Spleen (tissue), 11 donors: Measurements from ENCODE around the gene ATG101. TPM values are rescaled to one million over a fixed set of nuclear protein-coding genes. Genes with fewer than 3 reads are reported as not detected.

Experiments
- DNase-seq: peaks from one replicate; pipeline ENCODE4 v3.0.0-alpha.2; 2020
- H3K27ac ChIP-seq, 8 donors: fragments of 200-600 bp; sonication (generic) in 7 of 8; 1 replicate in 4 of 8; 2 replicates in 4 of 8; pipeline versions ENCODE4 v1.5.0 to v1.8.0; 2016 to 2021; ENCODE audit warnings: inconsistent platforms in 4 of 8, mild to moderate bottlenecking in 4 of 8, moderate library complexity in 1 of 8
- H3K27me3 ChIP-seq, 7 donors: fragments of 200-600 bp; sonication (generic) in 6 of 7; replicated peaks in 1 of 7; 1 replicate in 4 of 7; 2 replicates in 3 of 7; pipeline versions ENCODE4 v1.5.0 to v1.8.0; 2016 to 2021; ENCODE audit warnings: inconsistent platforms in 3 of 7, mild to moderate bottlenecking in 1 of 7
- H3K36me3 ChIP-seq, 6 donors: fragments of 200-600 bp; sonication (generic) in 5 of 6; 1 replicate in 4 of 6; 2 replicates in 2 of 6; pipeline versions ENCODE4 v1.5.0 to v1.8.0; 2016 to 2021; ENCODE audit warnings: inconsistent platforms in 2 of 6
- H3K4me1 ChIP-seq, 6 donors: fragments of 200-600 bp; sonication (generic) in 5 of 6; 1 replicate in 3 of 6; 2 replicates in 3 of 6; pipeline versions ENCODE4 v1.5.0 to v1.8.0; 2016 to 2021; ENCODE audit warnings: inconsistent platforms in 3 of 6
- H3K4me3 ChIP-seq, 8 donors: fragments of 200-600 bp; sonication (generic) in 7 of 8; 1 replicate in 4 of 8; 2 replicates in 4 of 8; pipeline versions ENCODE4 v1.5.0 to v1.8.0; 2016 to 2021; ENCODE audit warnings: inconsistent platforms in 4 of 8, mild to moderate bottlenecking in 4 of 8, moderate library complexity in 2 of 8
- H3K9me3 ChIP-seq, 8 donors: fragments of 200-600 bp; sonication (generic) in 7 of 8; 1 replicate in 4 of 8; 2 replicates in 4 of 8; pipeline versions ENCODE4 v1.5.0 to v1.8.0; 2016 to 2021; ENCODE audit warnings: inconsistent platforms in 4 of 8
- CTCF ChIP-seq, 11 experiments: fragments of 200-600 bp in 7 of 11; fragments of 450-650 bp in 4 of 11; sonication (generic) in 4 of 11; IDR thresholded peaks in 8 of 11; conservative IDR thresholded peaks in 3 of 11; 1 replicate in 7 of 11; 2 replicates in 4 of 11; pipeline versions ENCODE4 v1.4.0 to v1.8.0; 2016 to 2021; ENCODE audit warnings: antibody characterized with exemption in 11 of 11, inconsistent platforms in 4 of 11, mild to moderate bottlenecking in 1 of 11
- POLR2A ChIP-seq, 3 donors: fragments of 450-650 bp; IDR thresholded peaks; one replicate each; pipeline ENCODE4 v1.5.1; 2017; ENCODE audit warnings: antibody characterized with exemption in 3 of 3, mild to moderate bottlenecking in 1 of 3
- POLR2AphosphoS5 ChIP-seq, 3 donors: sonication (generic); formaldehyde crosslinking; IDR thresholded peaks; one replicate each; pipeline ENCODE4 v1.5.1; 2017; ENCODE audit warnings: antibody characterized with exemption in 3 of 3
- WGBS, 5 donors: extraction: QIAGEN DNeasy Blood & Tissue Kit in 3 of 5; methylation state at CpG; one replicate each; pipeline versions ENCODE4 v1.1.5 to v1.1.7; 2013 to 2018; 5-methylcytosine and 5-hydroxymethylcytosine counted together
- intact Hi-C: fragments of 100-400 bp; cut with DNase I; formaldehyde crosslinking; loops from one replicate; pipeline ENCODE4 v1.15.0; 2023; ENCODE audit warnings: low total_unique reads
- polyA plus RNA-seq, 3 donors: library from polyadenylated mRNA; stranded (reverse); fragments of 200-250 nt; gene quantifications; one replicate each; pipeline ENCODE4 v1.2.1, GENCODE V29; 2013
- total RNA-seq, 7 donors: library from RNA; depleted of rRNA in 3 of 7; stranded (reverse); fragments of >200 nt in 3 of 7; fragmentation: NEBNext Ultra II Directional in 4 of 7; extraction: Animal tissue kit (Norgen Biotek cat#: 25700) in 4 of 7; gene quantifications; one replicate each; pipeline versions ENCODE4 v1.1.0 to v1.2.1, GENCODE V29; 2016 to 2021
- donor health status: healthy with polysubstance abuse.
- donor health status: DM: no; HTN: no; CAD: no; lungs with moderate emphysema.
- donor health status: DM: no; HTN: no; CAD: no.
- donor health status: Bipolar disorder and iron deficiency.
- donor health status: healthy.
- donor health status: DM: no; HTN: no; CAD: no.
- donor health status: DM: yes; HTN: yes; CAD: no.

The ATG101 gene
- total and polyA plus RNA-seq, 10 donors, result 23.5 to 81.1 (median 33.5) TPM

DNA sequence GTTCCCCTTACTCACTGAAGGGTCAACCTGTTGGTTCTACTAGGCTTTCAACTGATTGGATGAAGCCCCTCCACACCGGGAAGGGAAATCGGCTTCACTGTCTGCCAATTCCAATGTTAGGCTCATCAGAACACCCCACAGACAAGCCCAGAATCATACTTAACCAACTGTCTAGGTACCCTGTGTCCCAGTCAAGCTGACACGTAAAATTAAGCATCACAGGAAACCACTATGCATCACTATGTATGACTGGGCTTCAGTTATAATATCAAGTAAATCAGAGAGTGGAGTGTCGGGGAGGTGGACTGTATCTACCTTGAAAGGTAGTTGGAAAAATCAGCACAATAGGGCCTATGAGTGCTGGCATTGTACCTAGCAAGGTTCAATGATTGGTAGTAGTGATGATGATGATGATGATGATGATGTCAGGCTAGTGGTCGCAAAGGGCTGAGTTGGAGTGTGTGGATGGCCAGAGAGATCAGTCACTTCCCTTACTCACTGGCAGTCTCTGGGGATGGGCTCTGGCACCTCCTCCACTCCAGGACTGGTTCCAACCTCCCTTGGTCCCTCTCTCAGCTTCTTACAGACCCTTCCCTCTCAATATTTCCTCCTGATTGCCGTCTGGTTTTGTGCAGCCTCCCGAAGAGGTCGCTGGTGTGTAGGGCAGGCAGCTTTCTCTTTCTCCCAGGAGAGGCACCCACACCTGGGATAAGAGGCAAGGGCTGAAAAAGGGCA lies 3.3 kb upstream of the ATG101 start:
- H3K27me3 ChIP-seq, result no peaks in the 10 kb centered on the region
- peaks cover 0 to 1% (median 0%) of the 10 kb centered on the region in 6 donors for H3K36me3 ChIP-seq
- intact Hi-C loops, result no loop called here
- H3K4me1 ChIP-seq, result peaks cover 11 to 53% (median 45%) of the 10 kb centered on the region in 6 donors
- no peak overlapping the region for H3K27ac ChIP-seq
- H3K4me3 ChIP-seq, result no peak overlapping the region
- TF ChIP-seq POLR2A (IDR thresholded peaks at IDR 0.05), result no peak
- no peak for TF ChIP-seq CTCF (IDR thresholded peaks at IDR 0.05 in 8 of 11, conservative IDR thresholded peaks at IDR 0.05 in 3 of 11)
- TF ChIP-seq POLR2AphosphoS5 (IDR thresholded peaks at IDR 0.05), result no peak
- H3K9me3 ChIP-seq, result no peaks in the 10 kb centered on the region
- WGBS, 5 donors, result 61 to 68% (median 62%) methylated on average over 8 of the region's 8 CpGs
- no peak for DNase-seq

DNA sequence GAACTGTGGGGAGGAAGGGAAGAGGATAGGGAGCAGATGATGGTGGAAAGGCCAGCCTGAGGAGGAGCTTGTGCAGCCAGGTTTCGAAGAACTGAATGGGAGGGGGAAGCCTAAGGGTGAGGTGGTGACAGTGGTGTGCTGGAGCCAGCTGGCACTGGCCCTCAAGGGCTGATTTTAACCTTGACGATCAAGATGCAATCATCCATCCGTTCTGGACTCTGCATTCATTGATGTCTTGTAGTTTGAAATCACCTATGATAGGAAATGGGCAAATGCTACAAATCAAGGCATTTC lies 2.8 kb upstream of the ATG101 start:
- 57 to 85% (median 64%) methylated on average over 3 of the region's 3 CpGs for WGBS, 5 donors
- intact Hi-C loops, result no loop called here
- TF ChIP-seq POLR2AphosphoS5 (IDR thresholded peaks at IDR 0.05) (no peak), CTCF (IDR thresholded peaks at IDR 0.05 in 8 of 11, conservative IDR thresholded peaks at IDR 0.05 in 3 of 11) (no peak), POLR2A (IDR thresholded peaks at IDR 0.05) (no peak)
- no peaks in the 10 kb centered on the region for H3K9me3 ChIP-seq
- no peaks in the 10 kb centered on the region for H3K27me3 ChIP-seq
- no peak overlapping the region for H3K27ac ChIP-seq
- H3K4me1 ChIP-seq, result peaks cover 17 to 53% (median 46%) of the 10 kb centered on the region in 6 donors
- DNase-seq, result no peak
- no peak overlapping the region for H3K4me3 ChIP-seq
- peaks cover 0 to 7% (median 0%) of the 10 kb centered on the region in 6 donors for H3K36me3 ChIP-seq

DNA sequence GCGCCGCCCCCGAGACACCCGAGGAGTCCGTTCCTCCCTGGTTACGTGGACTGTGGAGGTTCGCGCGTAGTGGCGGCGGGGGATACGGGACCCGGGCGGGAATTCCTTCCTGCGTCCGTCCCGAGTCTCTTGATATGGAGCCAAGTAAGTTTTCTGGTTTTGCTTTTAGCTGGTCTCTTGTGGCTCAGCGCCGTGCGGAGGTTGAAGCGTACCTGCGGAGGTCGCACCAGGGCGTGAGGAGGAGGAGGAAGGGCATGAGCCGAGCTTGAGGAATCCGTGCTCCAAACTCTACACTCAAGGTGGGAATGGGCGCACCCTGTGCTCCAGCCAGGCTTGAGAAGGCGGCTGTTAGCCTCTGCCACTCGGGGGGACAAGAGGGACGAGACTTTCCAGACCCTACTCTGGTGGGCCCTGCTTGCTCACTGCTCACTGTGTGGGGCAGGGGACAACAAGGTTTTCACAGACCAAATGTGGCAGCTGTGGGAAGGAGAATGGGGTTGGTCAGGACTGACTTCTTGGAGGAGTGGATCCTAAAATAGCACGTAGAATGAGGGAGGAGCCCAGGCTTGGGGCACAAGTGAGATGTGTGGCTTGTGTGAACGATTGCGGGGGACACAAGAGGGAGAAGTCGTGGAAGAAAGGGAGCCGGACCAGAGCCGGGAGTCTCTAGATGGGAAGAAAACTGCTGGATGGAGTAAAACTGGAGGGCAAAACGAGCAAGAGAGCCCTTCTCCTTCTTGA lies 577 bp downstream of the ATG101 start:
- no peaks in the 10 kb centered on the region for H3K9me3 ChIP-seq
- H3K27ac ChIP-seq, result peak overlapping the region; percentile 86 to 96 (median 93)
- intact Hi-C loops, result no loop called here
- no peaks in the 10 kb centered on the region for H3K27me3 ChIP-seq
- peaks cover 23 to 60% (median 53%) of the 10 kb centered on the region in 6 donors for H3K4me1 ChIP-seq
- TF ChIP-seq POLR2A (IDR thresholded peaks at IDR 0.05) (no peak), POLR2AphosphoS5 (IDR thresholded peaks at IDR 0.05) (no peak), CTCF (IDR thresholded peaks at IDR 0.05 in 8 of 11, conservative IDR thresholded peaks at IDR 0.05 in 3 of 11) (no peak)
- peak overlapping the region; percentile 88 to 99 (median 97) for H3K4me3 ChIP-seq
- 5 to 9% (median 8%) methylated on average over 28 to 37 of the region's 37 CpGs for WGBS, 5 donors
- H3K36me3 ChIP-seq, result peaks cover 0 to 40% (median 17%) of the 10 kb centered on the region in 6 donors
- DNase-seq, result no peak
